Osteocyte (in vitro differentiated cells): ENCODE data around the gene LPO. TPM values are rescaled to one million over a fixed set of nuclear protein-coding genes. Genes with fewer than 3 reads are reported as not detected.

Experiments
- DNase-seq: peaks from one replicate; pipeline ENCODE4 v3.0.0; 2021; ENCODE audit warnings: mixed read lengths; ENCODE audit not compliant: unreplicated experiment; ENCODE audit errors: extremely low spot score
- H3K27ac Mint-ChIP-seq: one replicate; pipeline ENCODE4 v1.8.0; 2021; ENCODE audit warnings: mild to moderate bottlenecking, mixed read lengths; ENCODE audit not compliant: unreplicated experiment
- H3K27me3 Mint-ChIP-seq: one replicate; pipeline ENCODE4 v1.8.0; 2021; ENCODE audit warnings: mixed read lengths; ENCODE audit not compliant: unreplicated experiment
- H3K36me3 Mint-ChIP-seq: one replicate; pipeline ENCODE4 v1.8.0; 2021; ENCODE audit warnings: mixed read lengths; ENCODE audit not compliant: unreplicated experiment
- H3K4me1 Mint-ChIP-seq: one replicate; pipeline ENCODE4 v1.8.0; 2021; ENCODE audit warnings: mixed read lengths; ENCODE audit not compliant: unreplicated experiment
- H3K4me3 Mint-ChIP-seq: one replicate; pipeline ENCODE4 v1.8.0; 2021; ENCODE audit warnings: mild to moderate bottlenecking, moderate library complexity, mixed read lengths; ENCODE audit not compliant: unreplicated experiment
- H3K9me3 Mint-ChIP-seq: one replicate; pipeline ENCODE4 v1.8.0; 2021; ENCODE audit warnings: mixed read lengths; ENCODE audit not compliant: unreplicated experiment
- CTCF ChIP-seq: fragments of 200-600 bp; sonication (generic); IDR thresholded peaks from 2 replicates; pipeline ENCODE4 v1.5.0; 2021; ENCODE audit warnings: antibody characterized with exemption, mild to moderate bottlenecking, moderate library complexity
- total RNA-seq: library from RNA; stranded (reverse); gene quantifications from 2 replicates; pipeline ENCODE4 v1.2.1, GENCODE V29; 2021

The LPO gene
- total RNA-seq, 1 donor from 2014 or later = not detected

GRCh38 chr17:58279736-58280479 is 41.5 kb downstream of the LPO start:
- no peaks in the 10 kb centered on the region for H3K4me1 Mint-ChIP-seq
- H3K36me3 Mint-ChIP-seq = no peaks in the 10 kb centered on the region
- no peaks in the 10 kb centered on the region for H3K9me3 Mint-ChIP-seq
- TF ChIP-seq CTCF = no peak
- no peaks in the 10 kb centered on the region for H3K27me3 Mint-ChIP-seq
- DNase-seq = peak; percentile 82
- no peak overlapping the region for H3K4me3 Mint-ChIP-seq
- no peak overlapping the region for H3K27ac Mint-ChIP-seq

GRCh38 chr17:58280480-58281217 is 42.3 kb downstream of the LPO start, which contains the start of gene MPO:
MPO (minus strand) TSS chr17:58280935; CDS start chr17:58280758, 177 bp downstream.
- no peak within 1 kb of the TSS for H3K4me3 Mint-ChIP-seq
- H3K4me1 Mint-ChIP-seq = peaks cover 2% of the 10 kb centered on the region
- no peaks in the 10 kb centered on the region for H3K36me3 Mint-ChIP-seq
- H3K27ac Mint-ChIP-seq = no peak within 1 kb of the TSS
- TF ChIP-seq CTCF = no peak
- no peaks in the 10 kb centered on the region for H3K9me3 Mint-ChIP-seq
- DNase-seq = peak; percentile 69
- no peaks in the 10 kb centered on the region for H3K27me3 Mint-ChIP-seq

- no peaks in the 10 kb centered on the region for H3K36me3 Mint-ChIP-seq
- no peaks in the 10 kb centered on the region for H3K27me3 Mint-ChIP-seq
- peak; percentile 38 for DNase-seq
- H3K4me1 Mint-ChIP-seq = peaks cover 2% of the 10 kb centered on the region
- TF ChIP-seq CTCF = no peak
- H3K27ac Mint-ChIP-seq = no peak overlapping the region
- H3K9me3 Mint-ChIP-seq = no peaks in the 10 kb centered on the region
- H3K4me3 Mint-ChIP-seq = no peak overlapping the region
Measured at GRCh38 chr17:58281511-58282011, 43.2 kb downstream of the LPO start.

GRCh38 chr17:58282442-58282841 is 44.1 kb downstream of the LPO start:
- no peak overlapping the region for H3K4me3 Mint-ChIP-seq
- DNase-seq = peak; percentile 59
- H3K4me1 Mint-ChIP-seq = peaks cover 2% of the 10 kb centered on the region
- no peaks in the 10 kb centered on the region for H3K36me3 Mint-ChIP-seq
- H3K27ac Mint-ChIP-seq = no peak overlapping the region
- H3K27me3 Mint-ChIP-seq = no peaks in the 10 kb centered on the region
- H3K9me3 Mint-ChIP-seq = no peaks in the 10 kb centered on the region
- TF ChIP-seq CTCF = no peak
